Regular cardiac myocyte (primary cell): ENCODE data around the gene HIGD1C. TPM values are rescaled to one million over a fixed set of nuclear protein-coding genes. Genes with fewer than 3 reads are reported as not detected.

Source experiments
- total RNA-seq: library from RNA; depleted of rRNA; stranded (reverse); fragments of >200 nt; gene quantifications from 2 replicates; pipeline ENCODE4 v1.2.3, GENCODE V29; 2014

Gene HIGD1C
- not detected in 2 replicates for total RNA-seq

DNA sequence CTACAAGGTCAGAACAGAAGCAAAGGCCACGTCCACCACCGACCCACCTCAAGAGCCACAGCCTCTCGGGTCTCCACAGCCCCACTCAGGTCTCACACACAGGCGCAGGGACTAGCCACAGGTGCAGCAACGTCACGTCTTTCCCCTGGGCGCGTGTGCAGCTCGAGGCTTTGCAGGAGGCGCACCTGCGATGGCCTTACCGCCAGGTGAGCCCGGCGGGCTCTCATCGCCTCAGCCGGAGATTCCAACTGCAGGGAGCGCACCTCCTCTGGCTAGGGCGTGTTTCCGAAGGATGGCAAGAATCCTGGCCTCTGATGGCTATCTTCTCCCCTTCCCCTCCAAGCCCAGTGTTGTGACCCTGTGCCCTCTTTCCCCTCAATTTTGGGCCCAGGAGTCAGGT is at the start of gene HIGD1C:
Gene HIGD1C (plus strand): TSS at position 35 of the 400 bp plus-strand sequence. CDS start 1,455 bp downstream, outside the sequence.

Other genes starting within 250 kb of the HIGD1C start
- 21.5 and 22.3 TPM in 2 replicates for gene ATF1, start 188.4 kb upstream of the HIGD1C start, total RNA-seq
- gene TMPRSS12, start 109.6 kb upstream of the HIGD1C start, total RNA-seq, result not detected in 2 replicates
- 38.2 and 65.1 TPM in 2 replicates for gene SLC11A2, start 73.8 kb downstream of the HIGD1C start, total RNA-seq
- gene LETMD1, start 95.8 kb downstream of the HIGD1C start, total RNA-seq, result 18.0 and 50.2 TPM in 2 replicates
- gene CSRNP2, start 131.1 kb downstream of the HIGD1C start, total RNA-seq, result 23.1 and 23.4 TPM in 2 replicates
- gene TFCP2, start 220.6 kb downstream of the HIGD1C start, total RNA-seq, result 9.9 and 14.6 TPM in 2 replicates